Activated naive CD8-positive, alpha-beta T cell (primary cell): Measurements from ENCODE around the gene ZNF319.

Source experiments
- H3K27ac Mint-ChIP-seq: one replicate; pipeline ENCODE4 v1.8.0; 2021; ENCODE audit warnings: mixed read lengths
- H3K27me3 Mint-ChIP-seq: one replicate; pipeline ENCODE4 v1.8.0; 2021; ENCODE audit warnings: mixed read lengths
- H3K36me3 Mint-ChIP-seq: one replicate; pipeline ENCODE4 v1.8.0; 2021; ENCODE audit warnings: mixed read lengths
- H3K4me1 Mint-ChIP-seq: one replicate; pipeline ENCODE4 v1.8.0; 2021; ENCODE audit warnings: low read depth, mixed read lengths
- H3K4me3 Mint-ChIP-seq: one replicate; pipeline ENCODE4 v1.8.0; 2021; ENCODE audit warnings: mild to moderate bottlenecking, mixed read lengths
- H3K9me3 Mint-ChIP-seq: one replicate; pipeline ENCODE4 v1.8.0; 2021; ENCODE audit warnings: low read depth, mixed read lengths

ZNF319 gene

DNA sequence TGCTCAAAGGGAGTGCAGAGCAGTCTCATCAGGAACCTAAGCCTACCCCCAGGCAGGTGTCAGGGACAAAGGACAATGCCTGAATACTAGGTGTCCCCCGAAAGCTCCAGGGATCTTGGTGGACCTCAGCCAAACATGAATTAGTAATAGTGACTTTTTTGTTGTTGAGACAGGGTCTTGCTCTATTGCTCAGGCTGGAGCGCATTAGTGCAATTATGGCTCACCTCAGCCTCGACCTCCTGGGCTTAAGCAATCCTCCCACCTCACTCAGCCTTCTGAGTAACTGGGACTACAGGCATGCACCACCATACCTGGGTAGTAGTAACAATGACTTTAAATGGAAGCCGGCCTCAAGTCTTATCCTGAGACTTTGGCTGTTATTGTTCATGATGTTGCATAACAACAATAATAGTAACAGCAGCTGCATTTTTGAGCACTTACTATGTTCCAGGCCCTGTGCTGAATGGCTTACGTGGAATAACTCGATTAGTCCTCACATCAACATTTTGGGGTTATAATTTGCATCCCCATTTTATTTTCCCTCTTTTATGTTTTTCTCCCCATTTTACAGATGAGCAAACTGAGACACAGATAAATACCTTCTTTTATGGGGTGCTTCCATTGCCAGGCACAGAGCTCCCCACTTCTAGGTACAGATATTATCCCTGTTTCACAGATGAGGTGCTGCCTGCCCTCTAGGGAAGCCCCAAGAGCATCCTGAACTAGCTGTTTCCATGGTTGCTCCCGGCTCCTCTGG lies 49.1 kb downstream of the ZNF319 start:
- no peak overlapping the region for H3K4me3 Mint-ChIP-seq
- no peaks in the 10 kb centered on the region for H3K4me1 Mint-ChIP-seq
- no peaks in the 10 kb centered on the region for H3K36me3 Mint-ChIP-seq
- H3K27ac Mint-ChIP-seq: no peak overlapping the region
- no peaks in the 10 kb centered on the region for H3K9me3 Mint-ChIP-seq
- H3K27me3 Mint-ChIP-seq: no peaks in the 10 kb centered on the region

DNA sequence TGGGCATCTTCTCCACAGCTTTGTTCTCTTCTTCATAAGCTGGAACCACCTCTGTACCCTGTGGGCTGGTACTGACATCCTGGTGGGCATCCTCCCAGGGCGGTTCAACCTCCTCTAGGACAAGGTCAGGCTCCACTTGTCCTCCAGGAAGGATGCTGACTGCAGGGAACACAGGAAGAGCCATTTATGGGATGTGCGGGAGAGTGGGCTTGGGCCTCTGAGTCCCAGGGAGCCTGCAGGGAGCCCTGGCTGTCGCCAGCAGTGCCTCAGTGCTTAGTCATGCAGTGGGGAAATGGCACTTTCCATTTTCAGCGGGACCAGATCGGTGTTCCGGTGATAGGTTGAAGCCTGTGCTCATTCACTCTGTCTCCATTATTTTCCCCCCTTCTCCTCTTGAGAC lies 50.1 kb downstream of the ZNF319 start:
- Mint-ChIP-seq H3K36me3 (no peaks in the 10 kb centered on the region), H3K27ac (no peak overlapping the region), H3K27me3 (no peaks in the 10 kb centered on the region), H3K4me1 (no peaks in the 10 kb centered on the region), H3K9me3 (no peaks in the 10 kb centered on the region), H3K4me3 (no peak overlapping the region)

DNA sequence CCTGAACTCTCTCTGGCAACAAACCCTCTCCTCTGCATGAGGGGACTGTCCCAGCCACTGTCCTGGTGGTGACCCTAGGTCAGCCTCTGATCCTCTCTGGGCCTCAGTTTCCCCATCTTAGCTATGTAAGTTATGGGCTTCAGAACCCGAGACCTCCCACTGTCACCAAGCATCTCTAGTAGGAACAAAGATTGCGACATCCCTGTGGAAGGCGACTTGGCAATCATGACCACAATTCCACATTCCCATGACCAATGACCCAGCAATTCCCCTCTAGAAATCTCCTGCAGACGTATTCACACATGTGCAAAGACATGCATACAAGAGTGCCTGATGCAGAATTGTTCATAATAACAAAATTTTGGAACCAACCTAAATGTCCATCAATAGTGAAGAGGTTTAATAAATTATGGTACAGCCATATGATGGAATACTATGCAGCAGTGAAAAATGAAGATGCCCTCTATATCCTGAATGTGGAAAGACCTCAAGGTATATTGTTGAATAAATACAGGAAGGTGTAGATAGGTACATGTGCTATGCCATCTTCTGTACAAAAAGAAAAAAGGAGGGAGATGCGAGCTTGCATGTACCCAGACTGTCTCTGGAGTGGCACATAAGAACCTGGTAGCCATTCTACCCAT lies 50.8 kb downstream of the ZNF319 start:
- Mint-ChIP-seq H3K9me3 (no peaks in the 10 kb centered on the region), H3K36me3 (no peaks in the 10 kb centered on the region), H3K4me1 (no peaks in the 10 kb centered on the region), H3K4me3 (no peak overlapping the region), H3K27ac (no peak overlapping the region), H3K27me3 (no peaks in the 10 kb centered on the region)

DNA sequence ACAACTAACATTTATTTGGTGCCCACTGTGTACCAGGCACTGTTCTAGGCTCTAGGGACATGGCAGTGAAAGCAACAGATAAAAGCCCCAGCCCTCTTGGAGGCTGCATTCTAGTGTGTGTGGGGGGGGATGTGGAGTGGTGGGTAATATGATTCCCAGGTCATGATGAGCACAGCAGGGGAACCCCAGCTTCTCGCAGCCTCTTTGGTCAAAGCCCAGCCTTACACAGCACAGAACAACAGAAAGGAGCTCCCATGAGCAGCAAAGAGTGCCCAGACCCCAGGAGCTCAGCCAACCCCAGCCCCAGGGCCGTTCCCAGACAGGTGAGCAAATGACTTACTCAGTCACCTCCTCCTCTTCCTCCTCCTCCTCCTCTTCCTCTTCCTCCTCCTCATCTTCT lies 51.5 kb downstream of the ZNF319 start:
- no peaks in the 10 kb centered on the region for H3K9me3 Mint-ChIP-seq
- H3K36me3 Mint-ChIP-seq: no peaks in the 10 kb centered on the region
- no peaks in the 10 kb centered on the region for H3K4me1 Mint-ChIP-seq
- H3K4me3 Mint-ChIP-seq: no peak overlapping the region
- no peak overlapping the region for H3K27ac Mint-ChIP-seq
- H3K27me3 Mint-ChIP-seq: no peaks in the 10 kb centered on the region

DNA sequence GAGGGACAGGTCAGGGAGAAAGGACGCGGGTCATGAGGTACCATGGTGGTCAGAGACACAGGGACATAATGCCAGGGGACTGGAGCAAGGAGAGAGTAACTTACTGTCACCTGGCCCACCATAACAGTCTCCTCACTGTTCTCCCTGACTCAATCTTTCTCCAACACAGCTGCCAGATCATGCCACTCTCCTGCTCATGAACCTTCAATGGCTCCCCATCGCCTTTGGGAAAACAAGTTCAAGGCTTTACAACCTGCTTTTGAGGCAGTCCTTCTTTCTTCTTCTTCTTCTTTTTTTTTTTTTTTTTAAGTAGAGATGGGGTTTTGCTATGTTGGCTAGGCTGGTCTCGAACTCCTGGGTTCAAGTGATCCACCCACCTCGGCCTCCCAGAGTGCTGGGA lies 52.4 kb downstream of the ZNF319 start:
- Mint-ChIP-seq H3K4me3 (no peak overlapping the region), H3K4me1 (no peaks in the 10 kb centered on the region), H3K27ac (no peak overlapping the region), H3K9me3 (no peaks in the 10 kb centered on the region), H3K36me3 (no peaks in the 10 kb centered on the region), H3K27me3 (no peaks in the 10 kb centered on the region)

DNA sequence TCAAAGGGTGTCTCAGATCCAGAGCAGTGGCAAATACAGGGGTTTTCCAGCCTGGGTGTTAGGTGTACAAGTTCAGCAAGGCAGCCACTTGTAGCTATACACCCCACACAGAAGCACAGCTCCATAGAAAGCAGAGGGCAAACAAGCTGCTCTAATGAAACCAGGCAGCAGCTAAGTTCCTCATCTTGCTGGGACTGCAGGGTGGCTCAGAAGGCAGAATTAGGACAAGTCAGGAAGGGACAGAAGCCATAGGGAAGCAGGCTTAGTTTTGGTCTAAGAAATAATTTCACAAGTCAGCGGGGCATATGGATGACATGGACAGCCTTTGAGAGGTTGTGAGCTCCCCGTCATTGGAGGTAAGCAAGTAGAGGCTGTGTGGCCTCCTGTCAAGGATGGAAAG lies 53.2 kb downstream of the ZNF319 start:
- Mint-ChIP-seq H3K9me3 (no peaks in the 10 kb centered on the region), H3K27me3 (no peaks in the 10 kb centered on the region), H3K27ac (no peak overlapping the region), H3K36me3 (no peaks in the 10 kb centered on the region), H3K4me1 (no peaks in the 10 kb centered on the region), H3K4me3 (no peak overlapping the region)

DNA sequence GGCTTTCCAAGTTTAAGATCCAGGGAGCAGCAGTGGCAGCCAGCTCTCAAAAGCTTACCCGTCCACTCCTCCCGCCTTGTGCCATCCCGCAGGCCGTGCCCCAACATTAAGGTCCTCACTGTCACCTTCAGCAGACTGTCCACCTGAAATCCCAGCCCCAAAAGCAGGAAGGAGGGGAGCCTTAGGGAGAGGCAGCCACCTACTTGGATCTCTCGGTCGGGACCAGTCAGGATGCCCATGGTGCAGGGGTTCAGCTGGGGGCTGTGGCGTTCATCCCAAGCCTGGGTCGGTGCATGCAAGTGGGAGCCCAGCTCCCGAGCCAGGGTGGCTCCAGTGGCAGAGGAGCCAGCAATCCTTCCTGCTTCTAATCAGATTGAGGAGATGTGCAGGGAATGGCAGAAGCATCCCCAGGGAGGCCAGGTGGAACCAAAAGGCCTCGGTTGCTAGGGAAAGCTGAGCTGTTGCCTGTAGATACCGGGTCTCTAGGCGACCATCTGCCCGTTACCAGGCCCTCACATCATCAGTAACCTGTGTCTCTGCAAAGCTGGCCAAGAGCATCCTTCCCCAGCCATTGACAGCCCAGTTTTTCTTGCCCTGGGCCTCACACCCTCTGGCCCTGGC lies 54.2 kb downstream of the ZNF319 start:
- H3K27ac Mint-ChIP-seq: no peak overlapping the region
- no peaks in the 10 kb centered on the region for H3K36me3 Mint-ChIP-seq
- H3K27me3 Mint-ChIP-seq: peaks cover 1% of the 10 kb centered on the region
- no peaks in the 10 kb centered on the region for H3K9me3 Mint-ChIP-seq
- no peaks in the 10 kb centered on the region for H3K4me1 Mint-ChIP-seq
- no peak overlapping the region for H3K4me3 Mint-ChIP-seq

DNA sequence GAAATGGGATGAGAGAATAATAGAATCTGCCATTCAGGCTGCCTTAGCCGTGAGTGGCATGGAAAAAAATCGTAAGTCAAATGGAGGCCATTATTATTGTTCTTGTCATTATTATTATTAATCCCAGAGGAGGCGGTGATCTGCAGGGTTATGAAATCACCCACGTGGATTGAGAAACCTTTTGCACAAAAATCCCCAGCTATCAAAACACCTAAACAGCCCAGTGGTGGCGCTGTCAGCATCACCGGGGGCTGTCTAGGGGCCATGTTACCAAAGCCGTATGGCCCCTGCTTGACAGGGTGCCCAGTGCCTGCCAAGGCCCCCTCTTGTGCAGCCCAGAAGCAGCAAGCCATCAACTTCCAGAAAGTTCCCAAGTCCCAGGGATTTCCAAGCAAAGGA lies 54.7 kb downstream of the ZNF319 start:
- Mint-ChIP-seq H3K27ac (no peak overlapping the region), H3K27me3 (peaks cover 1% of the 10 kb centered on the region), H3K9me3 (no peaks in the 10 kb centered on the region), H3K4me3 (no peak overlapping the region), H3K4me1 (no peaks in the 10 kb centered on the region), H3K36me3 (no peaks in the 10 kb centered on the region)

DNA sequence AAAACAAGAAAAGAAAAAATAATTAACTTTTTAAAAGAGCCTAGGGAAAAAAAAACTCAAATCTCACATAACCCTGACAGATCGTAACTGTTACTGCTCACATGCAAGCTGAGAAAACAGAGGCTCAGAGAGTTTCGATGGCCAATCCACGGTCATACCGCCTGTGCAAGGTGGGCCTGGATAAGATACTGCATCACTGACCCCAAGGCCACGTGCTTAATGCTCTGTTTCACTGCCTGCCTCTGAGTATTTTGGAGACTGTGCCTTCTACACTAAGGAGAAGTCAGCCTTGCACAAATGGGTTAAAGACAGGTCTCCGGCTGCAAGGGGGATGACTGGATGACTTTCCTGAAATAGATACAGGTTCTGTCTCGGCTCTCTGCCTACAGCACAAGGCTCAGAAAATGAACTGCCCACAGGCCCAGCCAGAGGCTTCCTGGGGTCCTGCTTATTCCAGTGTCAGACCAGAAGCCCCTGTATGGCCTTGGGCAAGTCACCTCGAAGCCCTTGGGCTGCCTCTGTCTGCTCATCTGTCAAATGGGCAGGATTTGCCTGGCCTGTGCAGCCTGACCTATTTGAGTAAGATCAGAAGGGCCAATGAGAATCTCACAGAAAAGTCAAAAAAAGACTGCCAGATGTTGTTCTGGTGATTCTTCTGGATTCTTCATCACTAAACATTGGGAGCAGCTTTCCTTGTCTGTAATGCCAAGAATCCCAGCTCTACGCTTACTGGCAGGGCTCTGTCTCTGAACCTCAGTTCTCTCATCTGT lies 55.3 kb downstream of the ZNF319 start:
- no peaks in the 10 kb centered on the region for H3K4me1 Mint-ChIP-seq
- H3K36me3 Mint-ChIP-seq: no peaks in the 10 kb centered on the region

More for the DNA sequence above, 55.3 kb downstream of the ZNF319 start:
- Mint-ChIP-seq H3K27me3 (peaks cover 1% of the 10 kb centered on the region), H3K4me3 (no peak overlapping the region), H3K27ac (no peak overlapping the region), H3K9me3 (no peaks in the 10 kb centered on the region)
